Endothelial cell of umbilical vein (primary cell): ENCODE measurements around the gene PAQR8. TPM values are rescaled to one million over a fixed set of nuclear protein-coding genes. Genes with fewer than 3 reads are reported as not detected.

ENCODE experiments used
- BruUV-seq: library from RNA; stranded (reverse); fragments of 400-500 nt; replicated peaks from 2 replicates; lab custom pipeline; 2021; lab: Mats Ljungman, UMichigan
- CTCF ChIA-PET: fragments of 300-600, 350-600 bp; sonication (Branson Sonifier 250); formaldehyde crosslinking; loops from one replicate; lab custom pipeline; 2021; ENCODE audit warnings: antibody characterized with exemption, inconsistent platforms; lab: Charles Lee
- POLR2A ChIA-PET: fragments of 300-600, 350-600 bp; sonication (Branson Sonifier 250); formaldehyde crosslinking; loops from one replicate; lab custom pipeline; 2021; ENCODE audit warnings: antibody characterized with exemption, inconsistent platforms; lab: Charles Lee
- DNase-seq: peaks from one replicate; pipeline ENCODE4 v3.0.0-alpha.2; 2011; ENCODE audit warnings: low read depth, low spot score
- FAIRE-seq: peaks from 2 replicates; lab custom pipeline; 2011; peaks lifted over from hg19 to GRCh38; lab: Jason Lieb, UNC
- H2AFZ ChIP-seq: 2 replicates; pipeline ENCODE4 v1.6.0; 2012; ENCODE audit warnings: low read depth, low read length, control low read depth, inconsistent platforms
- H3K27ac ChIP-seq: 2 replicates; pipeline ENCODE4 v1.5.1; 2011; ENCODE audit warnings: low read depth, mild to moderate bottlenecking, control low read depth, low read length, moderate library complexity; ENCODE audit not compliant: insufficient read depth
- H3K27me3 ChIP-seq, 2 experiments: 2 replicates each; pipeline versions ENCODE4 v1.6.0 to v1.6.1; 2011; ENCODE audit warnings: low read length in 2 of 2, mixed read lengths in 1 of 2; ENCODE audit not compliant: control insufficient read depth in 2 of 2, insufficient read depth in 2 of 2
- H3K36me3 ChIP-seq, 2 experiments: 2 replicates in 1 of 2; 3 replicates in 1 of 2; pipeline ENCODE4 v1.5.1; 2011; ENCODE audit warnings: low read length in 2 of 2, mild to moderate bottlenecking in 1 of 2, moderate library complexity in 1 of 2; ENCODE audit not compliant: control insufficient read depth in 2 of 2, insufficient read depth in 2 of 2; ENCODE audit errors: extremely low read depth in 1 of 2
- H3K4me1 ChIP-seq: 3 replicates; pipeline ENCODE4 v1.5.1; 2011; ENCODE audit warnings: mild to moderate bottlenecking, low read length; ENCODE audit not compliant: control insufficient read depth, insufficient read depth; ENCODE audit errors: extremely low read depth
- H3K4me2 ChIP-seq: 2 replicates; pipeline ENCODE4 v1.6.1; 2011; ENCODE audit warnings: low read length, control low read depth, mixed read lengths; ENCODE audit not compliant: insufficient read depth
- H3K4me3 ChIP-seq, 3 experiments: fragments of 200-600 bp in 1 of 3; sonication (generic), shearing (Covaris generic) in 1 of 3; replicated peaks in 1 of 3; 2 replicates each; pipeline ENCODE4 v1.5.1; 2011 to 2016; ENCODE audit warnings: control low read depth in 3 of 3, low read length in 3 of 3, mild to moderate bottlenecking in 2 of 3, inconsistent platforms in 1 of 3, low read depth in 1 of 3, moderate library complexity in 1 of 3; ENCODE audit not compliant: insufficient read depth in 1 of 3
- H3K79me2 ChIP-seq: 2 replicates; pipeline ENCODE4 v1.6.0; 2012; ENCODE audit warnings: low read length, inconsistent platforms; ENCODE audit not compliant: control insufficient read depth, insufficient read depth
- H3K9ac ChIP-seq: replicated peaks from 2 replicates; pipeline ENCODE3; 2011; ENCODE audit warnings: low read length, control low read depth; ENCODE audit not compliant: insufficient read depth; ENCODE audit errors: extremely low read depth
- H3K9me1 ChIP-seq: replicated peaks from 3 replicates; pipeline ENCODE4 v1.6.0; 2011; ENCODE audit warnings: mild to moderate bottlenecking, low read length; ENCODE audit not compliant: control insufficient read depth, insufficient read depth; ENCODE audit errors: extremely low read depth
- H3K9me3 ChIP-seq: replicated peaks from 2 replicates; pipeline ENCODE4 v1.5.1; 2012; ENCODE audit warnings: low read length, inconsistent platforms; ENCODE audit not compliant: control insufficient read depth, insufficient read depth
- H4K20me1 ChIP-seq: replicated peaks from 2 replicates; pipeline ENCODE3; 2011; ENCODE audit warnings: mild to moderate bottlenecking, low read length; ENCODE audit not compliant: control insufficient read depth, insufficient read depth; ENCODE audit errors: extremely low read depth
- EZH2 ChIP-seq: IDR thresholded peaks from 2 replicates; pipeline ENCODE4 v1.6.1; 2012; ENCODE audit warnings: borderline replicate concordance, low read depth, mild to moderate bottlenecking, moderate library complexity, low read length, inconsistent platforms; ENCODE audit not compliant: severe bottlenecking
- FOS ChIP-seq: IDR thresholded peaks from 2 replicates; pipeline ENCODE4 v1.6.1; 2011; ENCODE audit warnings: mild to moderate bottlenecking, low read length, moderate library complexity, borderline replicate concordance; ENCODE audit not compliant: insufficient read depth
- GATA2 ChIP-seq: IDR thresholded peaks from 2 replicates; pipeline ENCODE4 v1.7.0; 2011; ENCODE audit warnings: low read depth, mild to moderate bottlenecking, moderate library complexity, mixed read lengths, low read length; ENCODE audit not compliant: insufficient read length, insufficient read depth
- JUN ChIP-seq: IDR thresholded peaks from 2 replicates; pipeline ENCODE4 v1.6.1; 2011; ENCODE audit warnings: borderline replicate concordance, low read depth; ENCODE audit not compliant: insufficient read length, insufficient read depth
- MYC ChIP-seq: IDR thresholded peaks from one replicate; pipeline ENCODE4 v1.6.1; 2011; ENCODE audit warnings: mild to moderate bottlenecking, low read depth, low read length
- POLR2A ChIP-seq: IDR thresholded peaks from 2 replicates; pipeline ENCODE4 v1.6.1; 2012; ENCODE audit warnings: low read depth, mild to moderate bottlenecking, control low read depth, low read length
- POLR2AphosphoS5 ChIP-seq: IDR thresholded peaks from 2 replicates; pipeline ENCODE4 v1.6.1; 2012; ENCODE audit warnings: low read depth, mild to moderate bottlenecking, control low read depth, low read length, moderate library complexity; ENCODE audit not compliant: insufficient read depth
- dilution Hi-C: fragments of 300-500 bp; cut with MboI; formaldehyde crosslinking; loops from one replicate; pipeline ENCODE4 v1.15.0; 2019; ENCODE audit warnings: low sequenced_read_pairs; ENCODE audit not compliant: extremely low pct_ligation_motif_present
- intact Hi-C: fragments of 100-400 bp; cut with micrococcal nuclease; formaldehyde crosslinking; loops from one replicate; pipeline ENCODE4 v1.10.0; 2022
- polyA plus RNA-seq, 4 experiments: library from polyadenylated mRNA; depleted of rRNA in 3 of 4; stranded (reverse) in 3 of 4; unstranded in 1 of 4; fragments of >200 nt; gene quantifications; 2 replicates each; pipeline versions ENCODE4 v1.2.1 to v1.2.3, GENCODE V29; 2011 to 2012; ENCODE audit warnings: missing spikeins in 1 of 4
- total RNA-seq: library from RNA; stranded (reverse); gene quantifications from 2 replicates; pipeline ENCODE4 v1.2.3, GENCODE V29; 2021
- TF ChIP-seq, protein P1 (sequence below): IDR thresholded peaks from 2 replicates; pipeline ENCODE4 v1.6.1; 2011; ENCODE audit not compliant: insufficient read depth, insufficient read length
- TF ChIP-seq, protein P2 (sequence below), 2 donors: IDR thresholded peaks; 1 replicate in 1 of 2; 2 replicates in 1 of 2; pipeline ENCODE4 v1.5.1; 2011; ENCODE audit warnings: low read length in 2 of 2, mild to moderate bottlenecking in 2 of 2, moderate library complexity in 2 of 2, control low read depth in 1 of 2, inconsistent platforms in 1 of 2, low read depth in 1 of 2; ENCODE audit not compliant: insufficient read depth in 1 of 2; ENCODE audit errors: extremely low read depth in 1 of 2

PAQR8 gene
- total and polyA plus RNA-seq, 2 donors (not counting 3 experiments of a cell fraction or from before 2014, with no cell fraction given) = 4.3 to 6.0 TPM

DNA sequence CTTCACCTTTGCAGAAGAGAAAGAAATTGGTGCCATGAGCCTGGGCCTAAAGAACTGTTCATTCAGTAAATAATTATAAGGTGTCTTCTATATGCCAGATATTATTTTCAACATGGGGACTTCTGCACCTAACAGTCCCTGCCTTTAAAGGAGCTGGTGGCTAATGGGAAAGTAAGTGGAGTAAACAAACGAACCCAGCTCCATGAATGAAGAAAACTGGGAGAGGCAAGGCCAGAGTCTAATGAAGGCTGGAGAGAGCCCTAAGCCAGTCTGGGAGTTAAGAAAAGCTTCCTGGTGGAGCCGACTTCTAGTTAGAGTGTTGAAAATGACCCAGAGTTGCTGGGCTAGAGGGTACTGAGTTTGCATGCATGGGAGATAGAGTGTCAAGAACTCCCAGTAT, 34.0 kb downstream of the PAQR8 start:
- no peak overlapping the region for H2AFZ ChIP-seq
- H3K36me3 ChIP-seq = no peaks in the 10 kb centered on the region
- no peak overlapping the region for H3K9ac ChIP-seq
- H3K9me3 ChIP-seq = no peaks in the 10 kb centered on the region
- CTCF ChIA-PET = interaction anchor here (0.6 to 2.8 kb wide), 2 partner anchors 12 to 107 kb away, joined by 3 to 10 read pairs; no protein-coding TSS in a partner anchor
- H3K27ac ChIP-seq = no peak overlapping the region
- no TSS peak for BruUV-seq
- no peaks in the 10 kb centered on the region for H4K20me1 ChIP-seq
- H3K9me1 ChIP-seq = no peaks in the 10 kb centered on the region
- no peak overlapping the region for H3K4me3 ChIP-seq
- H3K4me2 ChIP-seq = no peak overlapping the region
- no peaks in the 10 kb centered on the region for H3K79me2 ChIP-seq
- intact Hi-C loops (loop anchor here (10.0 kb wide), 1 partner anchor 331 kb away; no protein-coding TSS in a partner anchor), dilution Hi-C loops (loop anchor here (25.0 kb wide), 2 partner anchors 109 to 266 kb away; partner anchors contain the start of genes MCM3 and TMEM14A)
- peaks cover under 1% of the 10 kb centered on the region for H3K4me1 ChIP-seq
- DNase-seq (no peak), FAIRE-seq (no peak)
- POLR2A ChIA-PET = no interaction called here
- TF ChIP-seq, protein P1, sequence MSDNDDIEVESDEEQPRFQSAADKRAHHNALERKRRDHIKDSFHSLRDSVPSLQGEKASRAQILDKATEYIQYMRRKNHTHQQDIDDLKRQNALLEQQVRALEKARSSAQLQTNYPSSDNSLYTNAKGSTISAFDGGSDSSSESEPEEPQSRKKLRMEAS = no peak
- TF ChIP-seq FOS (no peak), JUN (no peak), POLR2AphosphoS5 (no peak), MYC (no peak), EZH2 (no peak), GATA2 (no peak), POLR2A (no peak)
- TF ChIP-seq, protein P2, sequence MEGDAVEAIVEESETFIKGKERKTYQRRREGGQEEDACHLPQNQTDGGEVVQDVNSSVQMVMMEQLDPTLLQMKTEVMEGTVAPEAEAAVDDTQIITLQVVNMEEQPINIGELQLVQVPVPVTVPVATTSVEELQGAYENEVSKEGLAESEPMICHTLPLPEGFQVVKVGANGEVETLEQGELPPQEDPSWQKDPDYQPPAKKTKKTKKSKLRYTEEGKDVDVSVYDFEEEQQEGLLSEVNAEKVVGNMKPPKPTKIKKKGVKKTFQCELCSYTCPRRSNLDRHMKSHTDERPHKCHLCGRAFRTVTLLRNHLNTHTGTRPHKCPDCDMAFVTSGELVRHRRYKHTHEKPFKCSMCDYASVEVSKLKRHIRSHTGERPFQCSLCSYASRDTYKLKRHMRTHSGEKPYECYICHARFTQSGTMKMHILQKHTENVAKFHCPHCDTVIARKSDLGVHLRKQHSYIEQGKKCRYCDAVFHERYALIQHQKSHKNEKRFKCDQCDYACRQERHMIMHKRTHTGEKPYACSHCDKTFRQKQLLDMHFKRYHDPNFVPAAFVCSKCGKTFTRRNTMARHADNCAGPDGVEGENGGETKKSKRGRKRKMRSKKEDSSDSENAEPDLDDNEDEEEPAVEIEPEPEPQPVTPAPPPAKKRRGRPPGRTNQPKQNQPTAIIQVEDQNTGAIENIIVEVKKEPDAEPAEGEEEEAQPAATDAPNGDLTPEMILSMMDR (IDR thresholded peaks at IDR 0.05; ENCODE audit: extremely low read depth in 1 of 2, insufficient read depth in 1 of 2, low read depth in 1 of 2, low read length in 2 of 2) = no peak
- no peaks in the 10 kb centered on the region for H3K27me3 ChIP-seq
